ENCODE results near the gene C2.
"Not testable (repeated sequence)": the region's sequence is repeated elsewhere in the genome, so short reads cannot be mapped to it uniquely, and the experiment has no call there.

The C2 gene

GRCh38 chr6:31928672-31928939, 1.1 kb downstream of the C2 start:
- DNase-seq: no peak

DNA sequence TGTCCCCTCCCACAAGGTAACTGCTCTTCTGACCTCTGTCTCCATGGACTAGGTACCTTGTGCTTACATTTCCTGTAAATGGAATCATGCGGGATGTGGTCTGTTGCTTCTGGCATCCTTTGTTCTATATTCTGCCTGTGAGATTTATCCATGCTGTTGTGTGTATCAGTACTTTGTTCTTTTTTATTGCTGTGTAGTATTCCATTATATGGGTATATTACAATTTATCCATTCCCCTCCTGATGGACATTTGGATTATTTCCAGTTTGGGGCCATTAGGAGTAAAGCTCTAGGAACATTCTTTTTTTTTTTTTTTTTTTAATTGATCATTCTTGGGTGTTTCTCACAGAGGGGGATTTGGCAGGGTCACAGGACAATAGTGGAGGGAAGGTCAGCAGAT, 3.4 kb downstream of the C2 start:
- DNase-seq: no peak

DNA sequence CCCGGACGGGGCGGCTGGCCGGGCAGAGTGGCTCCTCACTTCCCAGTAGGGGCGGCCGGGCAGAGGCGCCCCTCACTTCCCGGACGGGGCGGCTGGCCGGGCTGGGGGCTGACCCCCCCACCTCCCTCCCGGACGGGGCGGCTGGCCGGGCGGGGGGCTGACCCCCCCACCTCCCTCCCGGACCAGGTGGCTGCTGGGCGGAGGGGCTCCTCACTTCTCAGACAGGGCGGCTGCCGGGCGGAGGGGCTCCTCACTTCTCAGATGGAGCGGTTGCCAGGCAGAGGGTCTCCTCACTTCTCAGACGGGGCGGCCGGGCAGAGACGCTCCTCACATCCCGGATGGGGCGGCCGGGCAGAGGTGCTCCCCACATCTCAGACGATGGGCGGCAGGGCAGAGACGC, 4.6 kb downstream of the C2 start:
- not testable (repeated sequence) for DNase-seq

DNA sequence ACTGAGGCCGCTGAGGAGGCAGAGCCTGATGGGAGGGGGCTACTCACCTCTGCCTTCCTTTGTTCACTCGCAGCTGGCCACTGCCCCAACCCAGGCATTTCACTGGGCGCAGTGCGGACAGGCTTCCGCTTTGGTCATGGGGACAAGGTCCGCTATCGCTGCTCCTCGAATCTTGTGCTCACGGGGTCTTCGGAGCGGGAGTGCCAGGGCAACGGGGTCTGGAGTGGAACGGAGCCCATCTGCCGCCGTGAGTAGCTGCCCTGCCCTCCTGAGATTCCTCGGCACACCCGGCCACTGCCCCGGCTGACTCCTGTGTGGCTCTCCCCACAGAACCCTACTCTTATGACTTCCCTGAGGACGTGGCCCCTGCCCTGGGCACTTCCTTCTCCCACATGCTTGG, 6.0 kb downstream of the C2 start:
- no peak for DNase-seq

DNA sequence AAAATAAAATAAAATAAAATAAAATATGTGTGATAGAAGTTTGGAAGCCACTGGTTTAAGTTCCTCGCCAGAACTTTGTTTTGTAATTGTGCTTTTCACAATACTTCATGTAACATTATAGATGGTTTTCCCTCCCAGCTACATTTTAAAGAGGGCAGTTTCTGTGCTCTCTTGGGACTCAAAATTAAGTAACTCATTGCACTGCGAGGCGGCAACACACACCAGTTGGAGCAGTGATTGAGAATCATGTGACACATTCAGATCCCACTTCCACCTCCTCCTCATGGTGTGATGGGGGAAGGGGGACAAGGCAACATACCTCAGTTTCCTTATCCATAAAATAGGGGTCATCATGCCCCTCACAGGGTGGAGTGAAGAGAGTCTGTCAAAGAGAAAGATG, 7.5 kb downstream of the C2 start:
- DNase-seq: no peak

GRCh38 chr6:31935823-31936222, 8.3 kb downstream of the C2 start:
- no peak for DNase-seq

GRCh38 chr6:31940256-31940664, 12.7 kb downstream of the C2 start:
- no peak for DNase-seq

GRCh38 chr6:31943742-31944141, 16.2 kb downstream of the C2 start:
- no peak for DNase-seq

- DNase-seq: no peak
These were observed 17.6 kb downstream of the C2 start for GRCh38 chr6:31945154-31945506.

DNA sequence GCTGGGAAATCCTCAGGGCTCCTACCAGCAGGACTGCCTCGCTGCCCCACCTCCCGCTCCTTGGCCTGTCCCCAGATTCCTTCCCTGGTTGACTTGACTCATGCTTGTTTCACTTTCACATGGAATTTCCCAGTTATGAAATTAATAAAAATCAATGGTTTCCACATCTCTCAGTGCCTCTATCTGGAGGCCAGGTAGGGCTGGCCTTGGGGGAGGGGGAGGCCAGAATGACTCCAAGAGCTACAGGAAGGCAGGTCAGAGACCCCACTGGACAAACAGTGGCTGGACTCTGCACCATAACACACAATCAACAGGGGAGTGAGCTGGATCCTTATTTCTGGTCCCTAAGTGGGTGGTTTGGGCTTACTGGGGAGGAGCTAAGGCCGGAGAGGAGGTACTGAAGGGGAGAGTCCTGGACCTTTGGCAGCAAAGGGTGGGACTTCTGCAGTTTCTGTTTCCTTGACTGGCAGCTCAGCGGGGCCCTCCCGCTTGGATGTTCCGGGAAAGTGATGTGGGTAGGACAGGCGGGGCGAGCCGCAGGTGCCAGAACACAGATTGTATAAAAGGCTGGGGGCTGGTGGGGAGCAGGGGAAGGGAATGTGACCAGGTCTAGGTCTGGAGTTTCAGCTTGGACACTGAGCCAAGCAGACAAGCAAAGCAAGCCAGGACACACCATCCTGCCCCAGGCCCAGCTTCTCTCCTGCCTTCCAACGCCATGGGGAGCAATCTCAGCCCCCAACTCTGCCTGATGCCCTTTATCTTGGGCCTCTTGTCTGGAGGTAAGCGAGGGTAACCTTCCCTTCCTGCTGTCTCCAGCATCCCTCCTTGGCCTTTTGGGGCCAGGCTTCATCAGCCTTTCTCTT, 18.2 kb downstream of the C2 start, which contains the start of gene CFB:
Gene CFB, plus strand, starts transcription at position 589 of the 863 bp plus-strand sequence. Its CDS starts 127 bp downstream, at position 716.
- DNase-seq: no peak

GRCh38 chr6:31946370-31946885, 18.9 kb downstream of the C2 start:
- DNase-seq: no peak

- DNase-seq: no peak
These were observed 19.7 kb downstream of the C2 start for GRCh38 chr6:31947070-31947675.

- DNase-seq: no peak
These were observed 20.3 kb downstream of the C2 start for GRCh38 chr6:31947864-31948263.

- no peak for DNase-seq
These were observed 20.8 kb downstream of the C2 start for GRCh38 chr6:31948306-31948705.

DNA sequence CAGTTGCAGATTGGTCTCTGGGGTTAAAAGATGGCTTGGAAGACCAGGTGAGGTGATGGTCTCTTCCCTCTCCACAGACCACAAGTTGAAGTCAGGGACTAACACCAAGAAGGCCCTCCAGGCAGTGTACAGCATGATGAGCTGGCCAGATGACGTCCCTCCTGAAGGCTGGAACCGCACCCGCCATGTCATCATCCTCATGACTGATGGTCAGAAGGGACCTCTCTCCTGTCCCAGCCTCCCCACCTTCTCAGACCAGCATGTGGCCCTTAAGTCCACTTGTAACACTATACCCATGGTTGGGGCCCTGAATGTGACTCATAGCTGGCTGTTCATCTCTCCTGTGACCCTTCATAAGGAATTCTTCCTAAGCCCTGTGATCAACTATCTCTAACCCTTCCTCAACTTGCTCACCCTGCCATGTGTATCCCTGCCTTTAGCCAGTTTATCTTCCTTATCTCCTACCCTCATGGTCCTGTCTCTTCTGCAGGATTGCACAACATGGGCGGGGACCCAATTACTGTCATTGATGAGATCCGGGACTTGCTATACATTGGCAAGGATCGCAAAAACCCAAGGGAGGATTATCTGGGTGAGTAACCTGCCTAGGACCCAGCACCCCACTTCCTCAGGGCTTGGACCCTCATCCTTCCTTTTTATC, 21.4 kb downstream of the C2 start:
- DNase-seq: no peak

GRCh38 chr6:31949926-31950548, 22.5 kb downstream of the C2 start:
- DNase-seq: no peak

GRCh38 chr6:31952140-31952805, 24.8 kb downstream of the C2 start:
- DNase-seq: no peak

GRCh38 chr6:31952890-31953289, 25.4 kb downstream of the C2 start:
- DNase-seq: no peak

DNA sequence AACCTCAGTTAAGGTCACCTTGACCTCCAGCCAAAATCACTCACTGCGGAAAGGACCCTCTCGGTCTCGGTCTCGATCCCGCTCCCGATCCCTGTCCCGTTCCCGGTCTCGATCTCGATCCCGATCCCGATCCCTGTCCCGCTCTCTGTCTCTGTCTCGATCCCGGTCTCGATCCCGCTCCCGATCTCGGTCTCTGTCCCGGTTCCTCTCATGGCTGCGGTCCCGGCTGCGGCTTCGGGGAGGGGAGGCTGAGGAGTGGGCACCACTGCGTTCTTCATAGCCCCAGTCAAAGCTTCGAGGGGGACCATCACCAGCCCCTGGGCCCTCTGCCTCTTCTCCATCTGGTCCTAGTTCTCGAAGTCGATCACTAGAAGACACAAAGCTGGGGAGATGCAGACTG, 27.0 kb downstream of the C2 start:
- no peak for DNase-seq

GRCh38 chr6:31956796-31957195, 29.3 kb downstream of the C2 start:
- DNase-seq: no peak

DNA sequence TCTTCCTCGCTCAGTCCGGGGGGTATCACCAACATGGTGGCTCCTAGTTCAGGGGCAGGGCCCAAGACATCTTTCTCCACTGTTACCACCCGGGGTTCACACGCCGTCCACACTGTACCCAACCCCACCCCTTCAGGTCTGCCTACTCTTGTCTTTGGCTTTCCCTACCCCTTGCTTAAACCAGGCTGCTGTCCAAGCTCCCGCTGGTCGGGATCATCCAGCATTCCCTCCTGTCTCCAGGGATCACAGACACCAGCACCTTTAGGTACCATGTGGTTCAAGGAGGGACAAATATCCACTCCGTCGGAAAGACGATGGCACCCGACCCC, 30.9 kb downstream of the C2 start:
- DNase-seq: no peak

- DNase-seq: peak; percentile 98
These were observed 31.5 kb downstream of the C2 start, which contains the start of the genes NELFE and SKIC2 for GRCh38 chr6:31958741-31959739. Gene NELFE, minus strand, starts transcription at chr6:31958971. Its CDS starts 525 bp downstream, at chr6:31958446. Gene SKIC2, plus strand, starts transcription at chr6:31959175. Its CDS starts 18 bp downstream, at chr6:31959193.

Data from activated CD4-positive, alpha-beta T cell treated with anti-CD3 and anti-CD28 coated beads, Interleukin-2, amount 50 U/mL, for 1 hour (primary cell).